Neural crest cell (in vitro differentiated cells): ENCODE results near the gene ATP13A4. TPM values are rescaled to one million over a fixed set of nuclear protein-coding genes. Genes with fewer than 3 reads are reported as not detected.

Experiments used
- DNase-seq: peaks from one replicate; pipeline ENCODE4 v3.0.0; 2021; ENCODE audit warnings: low read depth, mixed read lengths, low spot score
- H3K27ac Mint-ChIP-seq: one replicate; pipeline ENCODE4 v1.8.0; 2021; ENCODE audit warnings: mild to moderate bottlenecking, mixed read lengths; ENCODE audit not compliant: unreplicated experiment
- H3K27me3 Mint-ChIP-seq: 2 replicates; pipeline ENCODE4 v1.8.0; 2021; ENCODE audit warnings: low read depth, mild to moderate bottlenecking, mixed read lengths
- H3K36me3 Mint-ChIP-seq: 2 replicates; pipeline ENCODE4 v1.8.0; 2021; ENCODE audit warnings: low read depth, mild to moderate bottlenecking, mixed read lengths
- H3K4me1 Mint-ChIP-seq: 2 replicates; pipeline ENCODE4 v1.8.0; 2021; ENCODE audit warnings: mixed read lengths
- H3K4me3 Mint-ChIP-seq: one replicate; pipeline ENCODE4 v1.8.0; 2021; ENCODE audit warnings: mild to moderate bottlenecking, mixed read lengths
- H3K9me3 Mint-ChIP-seq: 2 replicates; pipeline ENCODE4 v1.8.0; 2021; ENCODE audit warnings: mixed read lengths
- total RNA-seq: library from RNA; stranded (reverse); gene quantifications from 2 replicates; pipeline ENCODE4 v1.2.1, GENCODE V29; 2021
- TF ChIP-seq, protein P1 (sequence below): fragments of 200-600 bp; sonication (generic); conservative IDR thresholded peaks from 2 replicates; pipeline ENCODE4 v1.5.0; 2021; ENCODE audit warnings: antibody characterized with exemption, mild to moderate bottlenecking

Gene ATP13A4
- total RNA-seq, 1 donor from 2014 or later: 0.30 TPM

DNA sequence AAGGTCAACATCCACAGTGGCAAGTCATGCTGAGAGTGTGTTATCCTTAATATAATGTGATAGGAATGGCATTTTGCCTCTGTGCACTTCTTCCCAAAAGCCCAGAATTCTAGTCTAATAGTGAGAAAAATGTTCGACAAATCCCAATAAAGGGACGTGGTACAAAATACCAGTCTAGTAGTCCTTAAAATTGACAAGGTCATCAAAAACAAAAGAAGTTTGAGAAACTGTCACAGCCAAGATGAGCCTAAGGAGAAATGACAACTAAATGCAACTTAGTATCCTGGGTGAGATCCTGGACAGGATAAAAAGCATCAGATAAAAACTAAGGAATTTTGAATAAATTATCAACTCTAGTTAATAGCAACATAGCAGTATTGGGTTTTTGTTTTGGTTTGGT is 14.4 kb upstream of the ATP13A4 start:
- Mint-ChIP-seq H3K4me1 (no peaks in the 10 kb centered on the region), H3K36me3 (no peaks in the 10 kb centered on the region), H3K4me3 (no peak overlapping the region), H3K27ac (no peak overlapping the region), H3K9me3 (no peaks in the 10 kb centered on the region), H3K27me3 (no peaks in the 10 kb centered on the region)
- TF ChIP-seq, protein P1, sequence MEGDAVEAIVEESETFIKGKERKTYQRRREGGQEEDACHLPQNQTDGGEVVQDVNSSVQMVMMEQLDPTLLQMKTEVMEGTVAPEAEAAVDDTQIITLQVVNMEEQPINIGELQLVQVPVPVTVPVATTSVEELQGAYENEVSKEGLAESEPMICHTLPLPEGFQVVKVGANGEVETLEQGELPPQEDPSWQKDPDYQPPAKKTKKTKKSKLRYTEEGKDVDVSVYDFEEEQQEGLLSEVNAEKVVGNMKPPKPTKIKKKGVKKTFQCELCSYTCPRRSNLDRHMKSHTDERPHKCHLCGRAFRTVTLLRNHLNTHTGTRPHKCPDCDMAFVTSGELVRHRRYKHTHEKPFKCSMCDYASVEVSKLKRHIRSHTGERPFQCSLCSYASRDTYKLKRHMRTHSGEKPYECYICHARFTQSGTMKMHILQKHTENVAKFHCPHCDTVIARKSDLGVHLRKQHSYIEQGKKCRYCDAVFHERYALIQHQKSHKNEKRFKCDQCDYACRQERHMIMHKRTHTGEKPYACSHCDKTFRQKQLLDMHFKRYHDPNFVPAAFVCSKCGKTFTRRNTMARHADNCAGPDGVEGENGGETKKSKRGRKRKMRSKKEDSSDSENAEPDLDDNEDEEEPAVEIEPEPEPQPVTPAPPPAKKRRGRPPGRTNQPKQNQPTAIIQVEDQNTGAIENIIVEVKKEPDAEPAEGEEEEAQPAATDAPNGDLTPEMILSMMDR: no peak
- DNase-seq: no peak

DNA sequence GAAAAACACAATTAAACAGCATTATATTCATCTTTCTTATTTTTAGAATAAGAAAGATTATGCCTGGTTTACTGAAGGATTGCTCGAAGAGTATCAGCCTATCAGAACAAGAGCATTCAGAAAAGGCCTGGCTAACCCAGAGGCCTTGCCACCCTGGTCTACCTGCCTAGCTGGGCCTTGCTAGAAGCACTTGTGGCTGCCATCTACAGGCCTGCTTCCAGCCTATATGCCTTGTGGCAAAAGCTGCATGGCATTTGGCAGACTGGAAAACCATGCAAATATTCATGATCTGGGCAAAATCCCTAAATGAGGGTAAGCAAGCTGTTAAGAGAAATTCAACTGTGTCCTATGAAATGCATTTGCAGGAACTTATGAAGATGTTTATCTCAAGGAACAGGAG is 9.3 kb upstream of the ATP13A4 start:
- Mint-ChIP-seq H3K4me3 (no peak overlapping the region), H3K27ac (no peak overlapping the region), H3K27me3 (no peaks in the 10 kb centered on the region), H3K36me3 (no peaks in the 10 kb centered on the region), H3K9me3 (no peaks in the 10 kb centered on the region), H3K4me1 (no peaks in the 10 kb centered on the region)
- TF ChIP-seq, protein P1: no peak
- no peak for DNase-seq

DNA sequence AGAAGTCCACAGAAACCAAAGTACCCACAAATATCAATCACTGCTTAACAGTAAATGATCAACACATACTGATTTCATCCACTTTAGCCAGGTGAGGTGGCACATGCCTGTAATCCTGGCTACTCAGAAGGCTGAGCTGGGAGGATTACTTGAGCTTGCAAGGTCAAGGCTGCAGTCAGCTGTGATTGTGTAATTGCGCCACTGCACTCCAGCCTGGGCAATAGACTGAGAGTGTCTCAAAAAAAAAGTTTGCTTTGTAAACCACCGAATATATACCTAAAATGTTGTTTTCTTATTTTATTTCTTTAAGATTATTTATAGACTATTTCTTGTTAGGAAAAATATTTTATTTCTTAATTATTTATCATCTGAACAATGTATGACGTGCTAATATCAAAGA is 8.7 kb upstream of the ATP13A4 start:
- no peaks in the 10 kb centered on the region for H3K36me3 Mint-ChIP-seq
- H3K4me3 Mint-ChIP-seq: no peak overlapping the region
- no peaks in the 10 kb centered on the region for H3K9me3 Mint-ChIP-seq
- H3K4me1 Mint-ChIP-seq: no peaks in the 10 kb centered on the region
- H3K27ac Mint-ChIP-seq: no peak overlapping the region
- no peaks in the 10 kb centered on the region for H3K27me3 Mint-ChIP-seq
- TF ChIP-seq, protein P1: no peak
- DNase-seq: no peak

DNA sequence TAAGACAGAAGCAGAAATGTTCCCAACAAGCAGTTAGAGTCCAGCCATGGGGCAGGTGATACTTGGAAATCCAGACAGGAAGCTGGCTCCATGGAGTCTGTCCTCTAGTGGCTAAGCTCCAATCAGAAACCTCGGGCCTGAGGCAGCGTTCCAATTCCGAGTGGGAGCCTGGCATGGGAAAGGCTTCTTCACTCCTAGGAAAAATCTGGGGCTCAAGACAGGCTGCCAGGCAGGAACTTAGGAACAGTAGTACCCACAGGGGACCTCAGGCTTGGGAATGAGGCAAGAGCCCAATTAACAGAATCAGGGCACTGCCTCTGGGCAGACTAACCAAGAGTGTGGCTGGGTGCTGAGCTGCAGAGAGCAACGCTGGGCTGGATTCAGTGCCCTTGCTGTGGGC is 6.2 kb upstream of the ATP13A4 start:
- H3K36me3 Mint-ChIP-seq: no peaks in the 10 kb centered on the region
- TF ChIP-seq, protein P1: no peak
- no peak overlapping the region for H3K27ac Mint-ChIP-seq
- no peak overlapping the region for H3K4me3 Mint-ChIP-seq
- no peaks in the 10 kb centered on the region for H3K9me3 Mint-ChIP-seq
- DNase-seq: no peak
- no peaks in the 10 kb centered on the region for H3K4me1 Mint-ChIP-seq
- H3K27me3 Mint-ChIP-seq: no peaks in the 10 kb centered on the region

DNA sequence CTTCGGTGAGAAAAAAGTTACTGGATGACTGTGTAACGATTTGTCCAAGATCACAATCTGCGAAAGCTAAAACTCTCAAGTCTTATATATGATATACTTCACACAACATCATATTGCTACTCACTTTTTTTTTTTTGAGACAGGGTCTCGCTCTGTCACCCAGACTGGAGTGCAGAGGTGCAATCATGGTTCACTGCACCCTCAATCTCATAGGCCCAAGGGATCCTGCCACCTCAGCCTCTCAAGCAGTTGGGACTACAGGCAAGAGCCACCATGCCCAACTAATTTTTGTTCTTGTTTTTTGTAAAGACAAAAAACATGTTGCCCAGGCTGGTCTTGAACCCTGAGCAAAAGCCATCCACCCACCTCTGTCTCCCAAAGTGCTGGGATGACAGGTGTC is 5.4 kb upstream of the ATP13A4 start:
- TF ChIP-seq, protein P1: no peak
- no peaks in the 10 kb centered on the region for H3K4me1 Mint-ChIP-seq
- no peak overlapping the region for H3K4me3 Mint-ChIP-seq
- H3K27ac Mint-ChIP-seq: no peak overlapping the region
- H3K27me3 Mint-ChIP-seq: no peaks in the 10 kb centered on the region
- H3K9me3 Mint-ChIP-seq: no peaks in the 10 kb centered on the region
- no peak for DNase-seq
- H3K36me3 Mint-ChIP-seq: no peaks in the 10 kb centered on the region

DNA sequence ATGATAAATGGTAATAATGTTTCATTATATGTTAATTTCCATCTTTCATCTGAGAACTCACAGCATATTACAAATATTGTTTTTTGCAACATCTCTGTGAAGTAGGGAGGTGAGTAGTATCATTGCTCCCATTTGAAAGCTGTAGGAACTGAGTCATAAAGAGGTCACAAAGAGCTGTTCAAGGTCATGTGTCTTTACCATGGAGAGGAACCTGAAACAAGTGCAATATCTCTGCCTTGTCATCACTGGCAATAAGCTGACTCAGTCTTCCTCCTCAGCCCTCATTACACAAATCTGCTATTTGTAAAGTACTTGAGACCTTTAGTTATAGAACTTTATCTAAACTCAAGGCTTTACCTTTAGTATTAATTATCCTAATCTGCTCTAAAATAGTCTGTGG is 4.4 kb upstream of the ATP13A4 start:
- H3K27me3 Mint-ChIP-seq: peaks cover 7% of the 10 kb centered on the region
- H3K4me3 Mint-ChIP-seq: no peak overlapping the region
- no peaks in the 10 kb centered on the region for H3K9me3 Mint-ChIP-seq
- no peaks in the 10 kb centered on the region for H3K4me1 Mint-ChIP-seq
- no peak overlapping the region for H3K27ac Mint-ChIP-seq
- no peaks in the 10 kb centered on the region for H3K36me3 Mint-ChIP-seq
- no peak for DNase-seq
- TF ChIP-seq, protein P1: no peak
